Left ventricle myocardium inferior (tissue), 1 donor: ENCODE data around the gene SLC9C2. TPM values are rescaled to one million over a fixed set of nuclear protein-coding genes. Genes with fewer than 3 reads are reported as not detected.
A peak's percentile ranks its signal among the peaks of the same experiment; 100 is the strongest.

ENCODE experiments used
- DNase-seq: peaks from one replicate; pipeline ENCODE4 v3.0.0-alpha.2; 2020
- H3K27ac ChIP-seq: fragments of 200-600 bp; replicated peaks from 2 replicates; pipeline ENCODE4 v1.8.0; 2021
- H3K27me3 ChIP-seq: fragments of 200-600 bp; 2 replicates; pipeline ENCODE4 v1.8.0; 2021; ENCODE audit warnings: low read depth
- H3K36me3 ChIP-seq: fragments of 200-600 bp; 2 replicates; pipeline ENCODE4 v1.8.0; 2021
- H3K4me1 ChIP-seq: fragments of 200-600 bp; 2 replicates; pipeline ENCODE4 v1.8.0; 2021
- H3K4me3 ChIP-seq: fragments of 200-600 bp; 2 replicates; pipeline ENCODE4 v1.8.0; 2021; ENCODE audit warnings: mild to moderate bottlenecking, moderate library complexity
- H3K9me3 ChIP-seq: fragments of 200-600 bp; replicated peaks from 2 replicates; pipeline ENCODE4 v1.8.0; 2021
- CTCF ChIP-seq: fragments of 200-600 bp; IDR thresholded peaks from 2 replicates; pipeline ENCODE4 v1.8.0; 2021; ENCODE audit warnings: antibody characterized with exemption, mild to moderate bottlenecking, borderline replicate concordance
- intact Hi-C: fragments of 100-400 bp; cut with micrococcal nuclease; formaldehyde crosslinking; loops from one replicate; pipeline ENCODE4 v1.11.0; 2022
- total RNA-seq: library from RNA; stranded (reverse); fragmentation: NEBNext Ultra II Directional; extraction: Animal tissue kit (Norgen Biotek cat#: 25700); gene quantifications from one replicate; pipeline ENCODE4 v1.2.1, GENCODE V29; 2021
- donor health status: DM: no; HTN: yes; CAD: no; lungs with severe emphysema.

The SLC9C2 gene
- total RNA-seq, 1 donor from 2014 or later, result not detected

GRCh38 chr1:173488001-173488400 is 114.9 kb downstream of the SLC9C2 start:
- intact Hi-C loops, result no loop called here
- DNase-seq, result no peak
- Histone ChIP-seq H3K27me3 (no peaks in the 10 kb centered on the region), H3K27ac (no peak overlapping the region), H3K4me3 (no peak overlapping the region), H3K9me3 (no peaks in the 10 kb centered on the region), H3K36me3 (peaks cover 70% of the 10 kb centered on the region), H3K4me1 (no peaks in the 10 kb centered on the region)
- no peak for TF ChIP-seq CTCF

GRCh38 chr1:173485401-173485800 is 117.5 kb downstream of the SLC9C2 start:
- intact Hi-C loops, result no loop called here
- no peak overlapping the region for H3K4me3 ChIP-seq
- peaks cover 96% of the 10 kb centered on the region for H3K36me3 ChIP-seq
- H3K27me3 ChIP-seq, result no peaks in the 10 kb centered on the region
- no peak overlapping the region for H3K27ac ChIP-seq
- TF ChIP-seq CTCF, result no peak
- no peak for DNase-seq
- H3K9me3 ChIP-seq, result no peaks in the 10 kb centered on the region
- H3K4me1 ChIP-seq, result peaks cover 24% of the 10 kb centered on the region

GRCh38 chr1:173484276-173484675 is 118.6 kb downstream of the SLC9C2 start:
- H3K4me3 ChIP-seq, result no peak overlapping the region
- H3K36me3 ChIP-seq, result peaks cover 99% of the 10 kb centered on the region
- DNase-seq, result no peak
- no peaks in the 10 kb centered on the region for H3K9me3 ChIP-seq
- no peaks in the 10 kb centered on the region for H3K27me3 ChIP-seq
- intact Hi-C loops, result no loop called here
- H3K4me1 ChIP-seq, result peaks cover 35% of the 10 kb centered on the region
- H3K27ac ChIP-seq, result no peak overlapping the region
- no peak for TF ChIP-seq CTCF

GRCh38 chr1:173482683-173483082 is 120.2 kb downstream of the SLC9C2 start:
- Histone ChIP-seq H3K9me3 (no peaks in the 10 kb centered on the region), H3K27me3 (no peaks in the 10 kb centered on the region), H3K4me1 (peaks cover 51% of the 10 kb centered on the region), H3K27ac (no peak overlapping the region), H3K36me3 (peaks cover 86% of the 10 kb centered on the region), H3K4me3 (no peak overlapping the region)
- DNase-seq, result no peak
- no peak for TF ChIP-seq CTCF
- intact Hi-C loops, result no loop called here

- TF ChIP-seq CTCF, result no peak
- H3K27ac ChIP-seq, result peak overlapping the region; percentile 99
Measured at GRCh38 chr1:173481195-173481772, 121.6 kb downstream of the SLC9C2 start.

GRCh38 chr1:173479649-173480048 is 123.2 kb downstream of the SLC9C2 start:
- intact Hi-C loops, result loop anchor here (5.0 kb wide), 1 partner anchor 47 kb away; no protein-coding TSS in a partner anchor

More at GRCh38 chr1:173481195-173481772, 121.6 kb downstream of the SLC9C2 start:
- peaks cover 62% of the 10 kb centered on the region for H3K4me1 ChIP-seq
- peak; percentile 25 for DNase-seq
- H3K27me3 ChIP-seq, result no peaks in the 10 kb centered on the region
- intact Hi-C loops, result no loop called here
- H3K4me3 ChIP-seq, result no peak overlapping the region
- no peaks in the 10 kb centered on the region for H3K9me3 ChIP-seq
- H3K36me3 ChIP-seq, result peaks cover 72% of the 10 kb centered on the region

More at GRCh38 chr1:173479649-173480048, 123.2 kb downstream of the SLC9C2 start:
- H3K27ac ChIP-seq, result peak overlapping the region; percentile 99
- H3K9me3 ChIP-seq, result no peaks in the 10 kb centered on the region
- H3K4me1 ChIP-seq, result peaks cover 78% of the 10 kb centered on the region
- peak overlapping the region; percentile 89 for H3K4me3 ChIP-seq
- H3K36me3 ChIP-seq, result peaks cover 55% of the 10 kb centered on the region
- no peak for TF ChIP-seq CTCF
- DNase-seq, result no peak
- no peaks in the 10 kb centered on the region for H3K27me3 ChIP-seq
